ENCODE results near the gene ALG9.
"Not testable (repeated sequence)": the region's sequence is repeated elsewhere in the genome, so short reads cannot be mapped to it uniquely, and the experiment has no call there.

The ALG9 gene

GRCh38 chr11:111911563-111912401 lies 40.4 kb upstream of the ALG9 start, which contains the start of gene CRYAB:
TSS of gene CRYAB (minus strand) at chr11:111911770. CDS start at chr11:111911724, 46 bp downstream.
- H2AFZ ChIP-seq (ENCODE audit: low read length, unreplicated experiment): peak within 1 kb of the TSS; percentile 28
- H3K79me2 ChIP-seq (ENCODE audit: control insufficient read depth, insufficient read depth, low read length, unreplicated experiment): peaks cover 17% of the 10 kb centered on the region
- H3K4me1 ChIP-seq (ENCODE audit: control insufficient read depth, insufficient read depth, low read length, unreplicated experiment): peaks cover 46% of the 10 kb centered on the region
- no peaks in the 10 kb centered on the region for H3K27me3 ChIP-seq (ENCODE audit: insufficient read depth, low read length)
- H3K36me3 ChIP-seq (ENCODE audit: insufficient read depth, low read length): 0 out of 2 replicates have a peak, but pooled peaks cover 5% of the 10 kb centered on the region
- peak within 1 kb of the TSS; percentile 78 for H3K27ac ChIP-seq (ENCODE audit: low read depth, low read length)
- H3K4me3 ChIP-seq (ENCODE audit: low read depth, low read length): peak within 1 kb of the TSS; percentile 73

- Histone ChIP-seq H3K27ac (ENCODE audit: low read depth, low read length) (peak overlapping the region; percentile 78), H3K36me3 (ENCODE audit: insufficient read depth, low read length) (0 out of 2 replicates have a peak, but pooled peaks cover 5% of the 10 kb centered on the region), H3K4me1 (ENCODE audit: control insufficient read depth, insufficient read depth, low read length, unreplicated experiment) (peaks cover 46% of the 10 kb centered on the region), H3K27me3 (ENCODE audit: insufficient read depth, low read length) (no peaks in the 10 kb centered on the region), H3K4me3 (ENCODE audit: low read depth, low read length) (peak overlapping the region; percentile 73), H2AFZ (ENCODE audit: low read length, unreplicated experiment) (no peak overlapping the region), H3K79me2 (ENCODE audit: control insufficient read depth, insufficient read depth, low read length, unreplicated experiment) (peaks cover 17% of the 10 kb centered on the region)
Observed at GRCh38 chr11:111910676-111911562, 39.5 kb upstream of the ALG9 start.

- H3K4me3 ChIP-seq (ENCODE audit: low read depth, low read length): no peak overlapping the region
Observed at GRCh38 chr11:111909378-111909777, 38.0 kb upstream of the ALG9 start.

DNA sequence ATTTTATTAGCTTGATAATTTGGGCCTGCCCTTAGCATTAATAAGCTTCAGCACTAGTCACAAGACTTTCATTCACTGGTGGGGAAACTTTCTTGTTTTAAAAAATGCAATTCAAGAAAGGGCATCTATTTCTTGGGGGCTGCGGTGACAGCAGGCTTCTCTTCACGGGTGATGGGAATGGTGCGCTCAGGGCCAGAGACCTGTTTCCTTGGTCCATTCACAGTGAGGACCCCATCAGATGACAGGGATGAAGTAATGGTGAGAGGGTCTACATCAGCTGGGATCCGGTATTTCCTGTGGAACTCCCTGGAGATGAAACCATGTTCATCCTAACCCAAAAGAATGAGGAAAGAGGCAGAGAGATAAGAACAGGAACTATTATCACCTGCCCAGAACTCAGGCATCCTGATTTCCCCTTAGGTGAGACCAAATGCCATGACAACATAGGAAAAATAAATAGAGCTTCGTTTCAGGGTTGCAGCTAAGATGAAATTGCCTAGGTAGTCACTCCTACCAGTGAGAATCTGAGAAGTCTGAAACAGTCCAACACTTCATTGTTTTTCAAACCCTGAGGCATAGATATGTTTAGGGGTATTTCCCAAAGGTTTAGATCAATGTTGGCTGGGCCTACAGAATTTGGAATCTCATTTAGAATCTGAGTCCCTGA lies 37.4 kb upstream of the ALG9 start:
- no peak overlapping the region for H2AFZ ChIP-seq (ENCODE audit: low read length, unreplicated experiment)
- peaks cover 34% of the 10 kb centered on the region for H3K4me1 ChIP-seq (ENCODE audit: control insufficient read depth, insufficient read depth, low read length, unreplicated experiment)
- no peak overlapping the region for H3K27ac ChIP-seq (ENCODE audit: low read depth, low read length)
- no peaks in the 10 kb centered on the region for H3K27me3 ChIP-seq (ENCODE audit: insufficient read depth, low read length)
- peaks cover 10% of the 10 kb centered on the region for H3K79me2 ChIP-seq (ENCODE audit: control insufficient read depth, insufficient read depth, low read length, unreplicated experiment)
- H3K36me3 ChIP-seq (ENCODE audit: insufficient read depth, low read length): 0 out of 2 replicates have a peak, but pooled peaks cover 5% of the 10 kb centered on the region
- H3K4me3 ChIP-seq (ENCODE audit: low read depth, low read length): no peak overlapping the region

More at GRCh38 chr11:111909378-111909777, 38.0 kb upstream of the ALG9 start:
- Histone ChIP-seq H2AFZ (ENCODE audit: low read length, unreplicated experiment) (no peak overlapping the region), H3K36me3 (ENCODE audit: insufficient read depth, low read length) (0 out of 2 replicates have a peak, but pooled peaks cover 5% of the 10 kb centered on the region), H3K27me3 (ENCODE audit: insufficient read depth, low read length) (no peaks in the 10 kb centered on the region), H3K79me2 (ENCODE audit: control insufficient read depth, insufficient read depth, low read length, unreplicated experiment) (peaks cover 14% of the 10 kb centered on the region), H3K4me1 (ENCODE audit: control insufficient read depth, insufficient read depth, low read length, unreplicated experiment) (peaks cover 40% of the 10 kb centered on the region), H3K27ac (ENCODE audit: low read depth, low read length) (no peak overlapping the region)

DNA sequence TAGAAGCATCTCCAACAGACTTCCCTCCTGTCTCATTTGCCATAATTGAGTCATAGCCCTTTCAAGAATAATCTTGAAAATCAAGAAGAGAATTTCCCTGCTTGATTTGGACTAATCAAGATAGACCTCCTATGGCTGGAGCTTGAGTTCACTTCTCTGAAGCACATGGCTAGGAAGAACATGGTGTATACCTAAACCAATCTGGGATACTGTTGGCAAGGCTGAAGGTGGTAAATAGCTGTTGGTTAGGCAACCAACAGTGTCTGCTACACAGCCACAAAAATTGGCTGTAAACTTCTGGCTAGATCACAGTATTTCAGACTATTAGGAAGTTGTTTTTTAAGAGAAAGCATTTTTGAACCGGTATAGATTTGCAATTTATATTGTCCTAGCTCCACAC lies 35.3 kb upstream of the ALG9 start:
- H2AFZ ChIP-seq (ENCODE audit: low read length, unreplicated experiment): no peak overlapping the region
- no peak overlapping the region for H3K4me3 ChIP-seq (ENCODE audit: low read depth, low read length)
- H3K4me1 ChIP-seq (ENCODE audit: control insufficient read depth, insufficient read depth, low read length, unreplicated experiment): peaks cover 17% of the 10 kb centered on the region
- 0 out of 2 replicates have a peak, but pooled peaks cover 5% of the 10 kb centered on the region for H3K36me3 ChIP-seq (ENCODE audit: insufficient read depth, low read length)
- H3K27me3 ChIP-seq (ENCODE audit: insufficient read depth, low read length): no peaks in the 10 kb centered on the region
- H3K27ac ChIP-seq (ENCODE audit: low read depth, low read length): no peak overlapping the region
- peaks cover 3% of the 10 kb centered on the region for H3K79me2 ChIP-seq (ENCODE audit: control insufficient read depth, insufficient read depth, low read length, unreplicated experiment)

GRCh38 chr11:111905411-111905810 lies 34.0 kb upstream of the ALG9 start:
- Histone ChIP-seq H3K36me3 (ENCODE audit: insufficient read depth, low read length) (0 out of 2 replicates have a peak, but pooled peaks cover 5% of the 10 kb centered on the region), H3K27me3 (ENCODE audit: insufficient read depth, low read length) (no peaks in the 10 kb centered on the region), H3K79me2 (ENCODE audit: control insufficient read depth, insufficient read depth, low read length, unreplicated experiment) (peaks cover 3% of the 10 kb centered on the region), H3K4me1 (ENCODE audit: control insufficient read depth, insufficient read depth, low read length, unreplicated experiment) (peaks cover 5% of the 10 kb centered on the region), H3K4me3 (ENCODE audit: low read depth, low read length) (no peak overlapping the region), H3K27ac (ENCODE audit: low read depth, low read length) (no peak overlapping the region), H2AFZ (ENCODE audit: low read length, unreplicated experiment) (no peak overlapping the region)

DNA sequence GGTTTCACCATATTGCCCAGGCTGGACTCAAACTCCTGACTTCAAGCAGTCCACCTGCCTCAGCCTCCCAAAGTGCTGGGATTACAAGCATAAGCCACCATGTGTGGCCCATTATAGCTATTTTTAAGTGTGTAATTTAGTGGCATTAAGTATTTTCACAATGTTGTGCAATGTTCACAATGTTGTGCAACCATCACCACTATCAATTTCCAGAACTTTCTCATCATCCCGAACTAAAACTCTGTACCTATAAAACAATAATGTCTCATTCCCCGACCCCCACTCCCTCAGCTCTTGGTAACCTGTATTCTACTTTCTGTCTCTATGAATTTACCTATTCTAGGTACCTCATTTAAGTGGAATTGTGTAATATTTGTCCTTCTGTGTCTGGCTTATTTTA lies 15.5 kb upstream of the ALG9 start:
- Histone ChIP-seq H3K27ac (ENCODE audit: low read depth, low read length) (no peak overlapping the region), H3K79me2 (ENCODE audit: control insufficient read depth, insufficient read depth, low read length, unreplicated experiment) (no peaks in the 10 kb centered on the region), H3K4me3 (ENCODE audit: low read depth, low read length) (no peak overlapping the region), H2AFZ (ENCODE audit: low read length, unreplicated experiment) (no peak overlapping the region), H3K4me1 (ENCODE audit: control insufficient read depth, insufficient read depth, low read length, unreplicated experiment) (no peaks in the 10 kb centered on the region), H3K27me3 (ENCODE audit: insufficient read depth, low read length) (no peaks in the 10 kb centered on the region), H3K36me3 (ENCODE audit: insufficient read depth, low read length) (no peaks in the 10 kb centered on the region)

DNA sequence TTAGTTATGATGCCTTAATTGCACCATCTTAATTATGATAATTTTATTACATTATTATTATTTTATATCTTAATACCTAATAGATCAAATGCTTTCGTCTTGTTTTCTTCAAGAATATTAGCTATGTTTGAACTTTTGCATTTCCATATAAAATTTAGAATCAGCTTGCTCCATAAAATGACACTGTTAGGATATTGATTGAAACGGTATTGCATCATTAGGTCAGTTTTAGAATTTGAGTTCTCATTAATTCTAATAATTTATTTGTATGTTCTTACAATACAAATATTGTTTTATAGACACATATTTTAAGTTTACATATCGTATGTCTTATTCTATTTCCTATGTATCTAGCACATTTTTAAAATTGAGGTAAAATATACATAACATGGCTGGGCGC lies 14.7 kb upstream of the ALG9 start:
- H2AFZ ChIP-seq (ENCODE audit: low read length, unreplicated experiment): no peak overlapping the region
- H3K27ac ChIP-seq (ENCODE audit: low read depth, low read length): no peak overlapping the region
- H3K27me3 ChIP-seq (ENCODE audit: insufficient read depth, low read length): no peaks in the 10 kb centered on the region
- no peaks in the 10 kb centered on the region for H3K4me1 ChIP-seq (ENCODE audit: control insufficient read depth, insufficient read depth, low read length, unreplicated experiment)
- no peaks in the 10 kb centered on the region for H3K36me3 ChIP-seq (ENCODE audit: insufficient read depth, low read length)
- H3K4me3 ChIP-seq (ENCODE audit: low read depth, low read length): no peak overlapping the region
- H3K79me2 ChIP-seq (ENCODE audit: control insufficient read depth, insufficient read depth, low read length, unreplicated experiment): no peaks in the 10 kb centered on the region

- H3K36me3 ChIP-seq (ENCODE audit: insufficient read depth, low read length); H3K27me3 ChIP-seq (ENCODE audit: insufficient read depth, low read length); H3K27ac ChIP-seq (ENCODE audit: low read depth, low read length); H3K79me2 ChIP-seq (ENCODE audit: control insufficient read depth, insufficient read depth, low read length, unreplicated experiment); H2AFZ ChIP-seq (ENCODE audit: low read length, unreplicated experiment); H3K4me3 ChIP-seq (ENCODE audit: low read depth, low read length); H3K4me1 ChIP-seq (ENCODE audit: control insufficient read depth, insufficient read depth, low read length, unreplicated experiment): not testable (repeated sequence)
Observed at GRCh38 chr11:111885053-111885452, 13.7 kb upstream of the ALG9 start.

DNA sequence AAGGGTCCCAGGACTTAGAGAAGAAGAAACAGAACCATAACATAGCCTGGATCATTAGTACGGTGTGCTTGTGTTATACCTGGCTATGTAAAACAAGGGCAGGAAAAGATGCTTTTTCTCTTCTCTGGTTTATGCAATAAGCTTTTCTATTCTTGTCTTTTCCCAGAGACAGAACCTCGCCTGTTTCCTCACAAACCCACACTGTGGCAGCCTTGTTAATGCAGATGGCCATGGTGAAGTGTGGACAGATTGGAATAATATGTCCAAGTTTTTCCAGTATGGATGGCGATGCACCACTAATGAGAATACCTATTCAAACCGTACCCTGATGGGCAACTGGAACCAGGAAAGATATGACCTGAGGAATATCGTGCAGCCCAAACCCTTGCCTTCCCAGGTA lies 10.8 kb upstream of the ALG9 start:
- Histone ChIP-seq H3K79me2 (ENCODE audit: control insufficient read depth, insufficient read depth, low read length, unreplicated experiment) (no peaks in the 10 kb centered on the region), H2AFZ (ENCODE audit: low read length, unreplicated experiment) (no peak overlapping the region), H3K27me3 (ENCODE audit: insufficient read depth, low read length) (no peaks in the 10 kb centered on the region), H3K27ac (ENCODE audit: low read depth, low read length) (no peak overlapping the region), H3K4me3 (ENCODE audit: low read depth, low read length) (no peak overlapping the region), H3K36me3 (ENCODE audit: insufficient read depth, low read length) (no peaks in the 10 kb centered on the region), H3K4me1 (ENCODE audit: control insufficient read depth, insufficient read depth, low read length, unreplicated experiment) (peaks cover 7% of the 10 kb centered on the region)

Data from ACC112 (cell line).